K562 (cell line): Measurements from ENCODE around the gene VAPB. TPM values are rescaled to one million over a fixed set of nuclear protein-coding genes. Genes with fewer than 3 reads are reported as not detected.
A peak's percentile ranks its signal among the peaks of the same experiment; 100 is the strongest.

Source experiments
- CREB1 ChIP-seq, 2 experiments: sonication (generic) in 1 of 2; formaldehyde crosslinking in 1 of 2; IDR thresholded peaks; 2 replicates each; pipeline versions ENCODE4 v1.6.1 to v1.8.0; 2012 to 2022; ENCODE audit warnings: inconsistent platforms in 1 of 2, mild to moderate bottlenecking in 1 of 2, missing genetic modification reagents in 1 of 2, moderate library complexity in 1 of 2
- E2F6 ChIP-seq, 2 experiments: IDR thresholded peaks; 2 replicates each; pipeline ENCODE4 v1.6.1; 2011; ENCODE audit warnings: borderline replicate concordance in 1 of 2, control low read depth in 1 of 2, low read depth in 1 of 2, low read length in 1 of 2, mild to moderate bottlenecking in 1 of 2, mixed read lengths in 1 of 2, moderate library complexity in 1 of 2; ENCODE audit not compliant: insufficient read depth in 1 of 2, insufficient read length in 1 of 2, poor library complexity in 1 of 2, severe bottlenecking in 1 of 2; ENCODE audit errors: extremely low read depth in 1 of 2
- HDAC1 ChIP-seq, 2 experiments: fragments of 450-650 bp; IDR thresholded peaks; 2 replicates each; pipeline ENCODE4 v1.6.1; 2016 to 2017; ENCODE audit warnings: inconsistent platforms in 1 of 2, mild to moderate bottlenecking in 1 of 2, moderate library complexity in 1 of 2
- KDM1A ChIP-seq, 2 experiments: fragments of 450-650 bp; IDR thresholded peaks; 2 replicates each; pipeline ENCODE4 v1.6.1; 2016; ENCODE audit warnings: mild to moderate bottlenecking in 2 of 2
- NCOA1 ChIP-seq: fragments of 450-650 bp; IDR thresholded peaks from 2 replicates; pipeline ENCODE4 v1.6.1; 2016; ENCODE audit warnings: low read depth
- NR0B1 ChIP-seq: fragments of 450-650 bp; IDR thresholded peaks from one replicate; pipeline ENCODE4 v1.6.1; 2018; ENCODE audit warnings: mild to moderate bottlenecking, moderate library complexity; ENCODE audit not compliant: partially characterized antibody
- PPARD ChIP-seq: fragments of 250-450 bp; sonication (Bioruptor Pico); IDR thresholded peaks from 2 replicates; pipeline ENCODE4 v1.8.0; 2022; ENCODE audit warnings: inconsistent platforms, mild to moderate bottlenecking, moderate library complexity
- PTBP1 ChIP-seq: fragments of 200-400 bp; formaldehyde crosslinking; IDR thresholded peaks from 2 replicates; pipeline ENCODE4 v1.6.1; 2017; ENCODE audit warnings: low read depth, low read length
- SMARCE1 ChIP-seq: fragments of 450-650 bp; IDR thresholded peaks from 2 replicates; pipeline ENCODE4 v1.7.1; 2016; ENCODE audit warnings: mild to moderate bottlenecking
- SP1 ChIP-seq: sonication (generic); formaldehyde crosslinking; IDR thresholded peaks from 2 replicates; pipeline ENCODE4 v1.8.1; 2022; ENCODE audit warnings: mild to moderate bottlenecking, missing genetic modification reagents
- ZBED1 ChIP-seq: IDR thresholded peaks from 2 replicates; pipeline ENCODE4 v1.6.1; 2014
- ZNF639 ChIP-seq, 2 experiments: fragments of 200-800 bp in 1 of 2; sonication (Bioruptor generic) in 1 of 2; sonication (generic) in 1 of 2; formaldehyde crosslinking in 1 of 2; IDR thresholded peaks in 1 of 2; conservative IDR thresholded peaks in 1 of 2; 2 replicates each; pipeline versions ENCODE4 v1.5.0 to v1.6.1; 2016 to 2020; ENCODE audit warnings: missing compliant biosample characterization in 1 of 2, missing genetic modification characterization in 1 of 2, missing genetic modification reagents in 1 of 2
- ZNF830 ChIP-seq: fragments of 250-450 bp; sonication (Bioruptor Pico); IDR thresholded peaks from 2 replicates; pipeline ENCODE4 v1.5.0; 2021; ENCODE audit warnings: mild to moderate bottlenecking
- ZZZ3 ChIP-seq: fragments of 450-650 bp; IDR thresholded peaks from 2 replicates; pipeline ENCODE4 v1.6.1; 2016; ENCODE audit warnings: antibody characterized with exemption, mild to moderate bottlenecking, moderate library complexity
- polyA plus RNA-seq, 8 experiments: library from polyadenylated mRNA; depleted of rRNA in 4 of 8; stranded (reverse) in 5 of 8; unstranded in 3 of 8; fragments of >200 nt; fragmentation: Nextera tagmentation in 2 of 8; fragmentation: Illumina TruSeq in 1 of 8; extraction: Ambion mirVana in 2 of 8; extraction: Trizol in 1 of 8; gene quantifications; 2 replicates each; pipeline versions ENCODE4 v1.2.1 to v1.2.3, GENCODE V29; 2011 to 2014; ENCODE audit warnings: inconsistent platforms in 1 of 8, missing spikeins in 1 of 8
- total RNA-seq, 7 experiments: library from RNA; depleted of rRNA in 6 of 7; stranded (reverse); fragments of >200 nt in 6 of 7; fragmentation: Illumina TruSeq in 2 of 7; extraction: Trizol in 2 of 7; gene quantifications; 2 replicates each; pipeline versions ENCODE4 v1.2.1 to v1.2.3, GENCODE V29; 2011 to 2021; ENCODE audit warnings: low replicate concordance in 1 of 7
- TF ChIP-seq, protein P1 (sequence below): fragments of 450-650 bp; IDR thresholded peaks from 2 replicates; pipeline ENCODE4 v1.6.1; 2016; ENCODE audit warnings: antibody characterized with exemption
- TF ChIP-seq, protein P2 (sequence below): fragments of 450-650 bp; IDR thresholded peaks from 2 replicates; pipeline ENCODE4 v1.7.0; 2016; ENCODE audit warnings: borderline replicate concordance
- TF ChIP-seq, protein P3 (sequence below): fragments of 450-650 bp; formaldehyde crosslinking; conservative IDR thresholded peaks from 2 replicates; pipeline ENCODE4 v1.4.0; 2022; ENCODE audit warnings: mild to moderate bottlenecking, missing genetic modification characterization

VAPB gene
- total and polyA plus RNA-seq, 9 of the 15 experiments (the other 6 are each of a cell fraction or from before 2014, with no cell fraction given) = 3.4 to 51.0 (median 27.9) TPM

DNA sequence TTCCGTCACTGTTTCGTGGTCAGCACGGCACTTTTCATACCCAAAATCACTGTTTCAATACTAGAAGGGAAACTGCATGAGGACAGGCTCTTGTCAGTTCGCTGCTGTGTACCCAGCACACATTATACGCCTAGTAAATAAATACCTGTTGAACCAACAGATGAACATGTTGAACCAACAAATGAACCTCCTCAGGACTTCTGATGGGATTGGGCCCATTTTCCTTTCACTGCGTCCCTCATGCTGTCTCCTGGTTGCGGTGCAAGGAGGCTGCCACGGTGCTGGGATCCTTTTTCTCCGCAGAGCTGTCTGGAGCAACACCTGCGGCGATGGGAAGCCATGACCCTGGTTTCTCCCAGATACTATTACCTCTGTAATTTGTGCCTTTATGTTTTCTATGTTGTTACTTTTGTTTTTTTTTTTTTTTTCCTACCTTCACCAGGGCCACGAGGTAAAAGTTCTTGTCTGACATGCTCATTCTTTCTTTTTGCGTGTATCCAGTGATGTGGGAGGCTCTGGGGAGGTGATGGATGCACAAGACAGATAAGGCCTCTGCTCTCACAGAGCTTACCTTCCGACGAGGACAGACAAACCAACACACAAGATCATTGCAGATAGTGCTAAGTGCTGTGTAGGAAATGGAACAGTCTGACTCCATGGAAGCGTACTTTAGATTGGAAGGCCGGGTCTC, 1.1 kb downstream of the VAPB start (continued):
- TF ChIP-seq CREB1 (IDR thresholded peaks at IDR 0.05) = peak; percentile 47; the same call in 1 of the 2 replicates
- no peak for TF ChIP-seq CREB1 (CRISPR knock-in tag; IDR thresholded peaks at IDR 0.05)
- 0 out of 2 replicates have a peak, but pooled peaks have one; percentile 21 for TF ChIP-seq SP1
- TF ChIP-seq, protein P1, sequence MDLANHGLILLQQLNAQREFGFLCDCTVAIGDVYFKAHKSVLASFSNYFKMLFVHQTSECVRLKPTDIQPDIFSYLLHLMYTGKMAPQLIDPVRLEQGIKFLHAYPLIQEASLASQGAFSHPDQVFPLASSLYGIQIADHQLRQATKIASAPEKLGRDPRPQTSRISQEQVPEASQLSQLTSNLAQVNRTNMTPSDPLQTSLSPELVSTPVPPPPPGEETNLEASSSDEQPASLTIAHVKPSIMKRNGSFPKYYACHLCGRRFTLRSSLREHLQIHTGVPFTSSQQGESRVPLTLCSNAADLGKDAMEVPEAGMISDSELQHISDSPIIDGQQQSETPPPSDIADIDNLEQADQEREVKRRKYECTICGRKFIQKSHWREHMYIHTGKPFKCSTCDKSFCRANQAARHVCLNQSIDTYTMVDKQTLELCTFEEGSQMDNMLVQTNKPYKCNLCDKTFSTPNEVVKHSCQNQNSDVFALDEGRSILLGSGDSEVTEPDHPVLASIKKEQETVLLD = 0 out of 2 replicates have a peak, but pooled peaks have one; percentile 60
- TF ChIP-seq PPARD = no peak
- TF ChIP-seq ZZZ3 = no peak
- TF ChIP-seq NCOA1 = peak; percentile 77
- peak in 1 of 2 experiments; percentile 85; a peak in 1 of 4 replicates for TF ChIP-seq HDAC1 (IDR thresholded peaks at IDR 0.05)
- TF ChIP-seq, protein P2, sequence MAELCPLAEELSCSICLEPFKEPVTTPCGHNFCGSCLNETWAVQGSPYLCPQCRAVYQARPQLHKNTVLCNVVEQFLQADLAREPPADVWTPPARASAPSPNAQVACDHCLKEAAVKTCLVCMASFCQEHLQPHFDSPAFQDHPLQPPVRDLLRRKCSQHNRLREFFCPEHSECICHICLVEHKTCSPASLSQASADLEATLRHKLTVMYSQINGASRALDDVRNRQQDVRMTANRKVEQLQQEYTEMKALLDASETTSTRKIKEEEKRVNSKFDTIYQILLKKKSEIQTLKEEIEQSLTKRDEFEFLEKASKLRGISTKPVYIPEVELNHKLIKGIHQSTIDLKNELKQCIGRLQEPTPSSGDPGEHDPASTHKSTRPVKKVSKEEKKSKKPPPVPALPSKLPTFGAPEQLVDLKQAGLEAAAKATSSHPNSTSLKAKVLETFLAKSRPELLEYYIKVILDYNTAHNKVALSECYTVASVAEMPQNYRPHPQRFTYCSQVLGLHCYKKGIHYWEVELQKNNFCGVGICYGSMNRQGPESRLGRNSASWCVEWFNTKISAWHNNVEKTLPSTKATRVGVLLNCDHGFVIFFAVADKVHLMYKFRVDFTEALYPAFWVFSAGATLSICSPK = no peak
- TF ChIP-seq ZNF830 (CRISPR knock-in tag) = no peak
- TF ChIP-seq KDM1A (IDR thresholded peaks at IDR 0.05) = peak; percentile 44 to 52
- no peak for TF ChIP-seq NR0B1
- peak; percentile 95 for TF ChIP-seq SMARCE1
- TF ChIP-seq, protein P3, sequence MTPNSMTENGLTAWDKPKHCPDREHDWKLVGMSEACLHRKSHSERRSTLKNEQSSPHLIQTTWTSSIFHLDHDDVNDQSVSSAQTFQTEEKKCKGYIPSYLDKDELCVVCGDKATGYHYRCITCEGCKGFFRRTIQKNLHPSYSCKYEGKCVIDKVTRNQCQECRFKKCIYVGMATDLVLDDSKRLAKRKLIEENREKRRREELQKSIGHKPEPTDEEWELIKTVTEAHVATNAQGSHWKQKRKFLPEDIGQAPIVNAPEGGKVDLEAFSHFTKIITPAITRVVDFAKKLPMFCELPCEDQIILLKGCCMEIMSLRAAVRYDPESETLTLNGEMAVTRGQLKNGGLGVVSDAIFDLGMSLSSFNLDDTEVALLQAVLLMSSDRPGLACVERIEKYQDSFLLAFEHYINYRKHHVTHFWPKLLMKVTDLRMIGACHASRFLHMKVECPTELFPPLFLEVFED (CRISPR knock-in tag) = no peak
- TF ChIP-seq E2F6 (IDR thresholded peaks at IDR 0.05; ENCODE audit: borderline replicate concordance in 1 of 2, extremely low read depth in 1 of 2, insufficient read depth in 1 of 2, insufficient read length in 1 of 2, low read depth in 1 of 2, low read length in 1 of 2, poor library complexity in 1 of 2, severe bottlenecking in 1 of 2) = peak in 1 of 2 experiments; percentile 30
- no peak for TF ChIP-seq PTBP1
- TF ChIP-seq ZNF639 (CRISPR knock-in tag; conservative IDR thresholded peaks at IDR 0.05 in 1 of 2, IDR thresholded peaks at IDR 0.05 in 1 of 2) = peak in 1 of 2 experiments; percentile 67; a peak in 1 of 4 replicates
- no peak for TF ChIP-seq ZBED1
